Smooth muscle cell (in vitro differentiated cells): ENCODE measurements around the gene AGFG1. TPM values are rescaled to one million over a fixed set of nuclear protein-coding genes. Genes with fewer than 3 reads are reported as not detected.

ENCODE experiments used
- DNase-seq: peaks from one replicate; lab custom pipeline; 2025; ENCODE audit not compliant: unreplicated experiment; lab: John Stamatoyannopoulos, UW
- H2AFZ ChIP-seq: fragments of 200-600 bp; sonication (generic); 2 replicates; pipeline ENCODE4 v1.6.0; 2016; ENCODE audit warnings: antibody characterized with exemption, low read depth, mild to moderate bottlenecking
- H3F3A ChIP-seq: fragments of 200-600 bp; sonication (generic); 2 replicates; pipeline ENCODE4 v1.6.0; 2017; ENCODE audit warnings: antibody characterized with exemption, low read depth
- H3K27ac ChIP-seq: fragments of 200-600 bp; sonication (generic); 2 replicates; pipeline ENCODE4 v1.5.1; 2016; ENCODE audit warnings: low read depth, mild to moderate bottlenecking
- H3K27me3 ChIP-seq: fragments of 200-600 bp; sonication (generic); 2 replicates; pipeline ENCODE4 v1.6.1; 2016; ENCODE audit warnings: low read depth, mild to moderate bottlenecking
- H3K36me3 ChIP-seq: fragments of 200-600 bp; sonication (generic); 2 replicates; pipeline ENCODE4 v1.5.1; 2016; ENCODE audit warnings: low read depth
- H3K4me1 ChIP-seq: fragments of 200-600 bp; sonication (generic); 2 replicates; pipeline ENCODE4 v1.5.1; 2016; ENCODE audit warnings: low read depth
- H3K4me2 ChIP-seq: fragments of 200-600 bp; sonication (generic); 2 replicates; pipeline ENCODE4 v1.6.0; 2016; ENCODE audit warnings: mild to moderate bottlenecking
- H3K4me3 ChIP-seq: fragments of 200-600 bp; sonication (generic); 2 replicates; pipeline ENCODE4 v1.5.1; 2016; ENCODE audit warnings: mild to moderate bottlenecking
- H3K79me2 ChIP-seq: fragments of 200-600 bp; sonication (generic); 2 replicates; pipeline ENCODE4 v1.6.0; 2016; ENCODE audit warnings: low read depth, mild to moderate bottlenecking
- H3K9ac ChIP-seq: fragments of 200-600 bp; sonication (generic); 2 replicates; pipeline ENCODE4 v1.6.0; 2016; ENCODE audit warnings: low read depth
- H3K9me3 ChIP-seq: fragments of 200-600 bp; sonication (generic); replicated peaks from 2 replicates; pipeline ENCODE4 v1.5.1; 2016; ENCODE audit warnings: low read depth
- H4K20me1 ChIP-seq: fragments of 200-600 bp; sonication (generic); 2 replicates; pipeline ENCODE4 v1.6.0; 2016; ENCODE audit warnings: low read depth
- CTCF ChIP-seq: fragments of 200-600 bp; sonication (generic); IDR thresholded peaks from 2 replicates; pipeline ENCODE4 v1.5.1; 2017; ENCODE audit warnings: borderline replicate concordance, mild to moderate bottlenecking, antibody characterized with exemption; ENCODE audit not compliant: insufficient read depth, poor library complexity, severe bottlenecking
- WGBS: methylation state at CpG from one replicate; pipeline ENCODE4 v1.1.7; 2016; ENCODE audit warnings: low lambda C conversion rate; 5-methylcytosine and 5-hydroxymethylcytosine counted together
- polyA plus RNA-seq: library from polyadenylated mRNA; unstranded; fragments of >200 nt; fragmentation: Nextera tagmentation; extraction: Ambion mirVana; gene quantifications from 2 replicates; pipeline ENCODE4 v1.2.1, GENCODE V29; 2016
- total RNA-seq: library from RNA; depleted of rRNA; stranded (reverse); fragments of >200 nt; gene quantifications from 2 replicates; pipeline ENCODE4 v1.2.3, GENCODE V29; 2014

Gene AGFG1
- total and polyA plus RNA-seq, 2 experiments from 2014 or later: 60.5 to 127 TPM

DNA sequence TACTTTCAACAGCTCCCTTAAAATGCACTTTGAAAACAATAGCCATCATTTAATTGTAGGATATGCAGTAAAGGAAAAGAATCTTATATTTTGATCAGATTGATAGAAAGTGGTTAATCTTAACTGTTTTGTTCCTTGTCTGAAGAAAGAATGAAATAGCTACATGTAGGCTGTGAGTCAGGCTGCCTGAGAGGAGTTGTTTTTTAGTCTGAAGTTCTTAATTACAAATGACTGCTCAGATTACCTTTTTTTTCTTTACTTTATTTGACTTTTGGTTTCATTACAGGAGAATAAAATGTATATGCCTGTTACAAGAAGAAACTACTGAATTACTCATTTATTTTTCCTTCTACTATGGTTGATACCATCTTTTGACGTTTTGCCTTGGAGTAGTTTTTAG, 56.8 kb downstream of the AGFG1 start:
- Histone ChIP-seq H4K20me1 (peaks cover 48% of the 10 kb centered on the region), H3F3A (no peaks in the 10 kb centered on the region), H3K4me2 (no peak overlapping the region), H3K9me3 (no peaks in the 10 kb centered on the region), H3K9ac (no peak overlapping the region), H3K4me1 (no peaks in the 10 kb centered on the region), H3K27me3 (no peaks in the 10 kb centered on the region), H3K79me2 (peaks cover 51% of the 10 kb centered on the region), H3K27ac (peak overlapping the region; percentile 5), H3K4me3 (no peak overlapping the region), H3K36me3 (peaks cover 34% of the 10 kb centered on the region), H2AFZ (no peak overlapping the region)
- TF ChIP-seq CTCF: no peak
- DNase-seq: no peak
- 96% methylated on average over 1 of the region's 1 CpG for WGBS

DNA sequence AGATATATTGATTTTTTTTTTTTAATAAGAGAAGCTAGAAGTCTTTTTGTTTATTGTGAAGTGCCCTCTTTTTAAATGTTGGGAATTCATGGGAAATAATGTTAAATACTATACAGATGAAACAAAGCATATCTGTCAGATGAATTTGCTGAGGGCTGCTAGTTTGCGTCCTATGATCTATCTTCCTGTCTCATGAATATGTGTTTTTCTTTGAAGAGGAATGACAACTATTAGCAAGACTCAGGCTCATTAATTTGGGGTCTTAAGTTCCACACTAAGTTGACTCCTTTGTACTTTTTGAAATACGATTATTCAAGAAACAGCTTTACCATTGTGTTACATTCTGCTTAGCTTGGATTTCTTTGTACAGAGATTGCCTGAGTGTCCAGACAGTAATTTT, 57.9 kb downstream of the AGFG1 start:
- H3K4me2 ChIP-seq: no peak overlapping the region
- H3K9me3 ChIP-seq: no peaks in the 10 kb centered on the region
- peaks cover 51% of the 10 kb centered on the region for H3K79me2 ChIP-seq
- no peak overlapping the region for H3K27ac ChIP-seq
- H3F3A ChIP-seq: no peaks in the 10 kb centered on the region
- H3K4me1 ChIP-seq: no peaks in the 10 kb centered on the region
- H4K20me1 ChIP-seq: peaks cover 38% of the 10 kb centered on the region
- no peaks in the 10 kb centered on the region for H3K27me3 ChIP-seq
- TF ChIP-seq CTCF: no peak
- no peak for DNase-seq
- no peak overlapping the region for H3K9ac ChIP-seq
- H3K36me3 ChIP-seq: peaks cover 40% of the 10 kb centered on the region
- no peak overlapping the region for H3K4me3 ChIP-seq
- WGBS: 97% methylated on average over 2 of the region's 2 CpGs
- no peak overlapping the region for H2AFZ ChIP-seq

- H4K20me1 ChIP-seq: peaks cover 6% of the 10 kb centered on the region
- H3K27ac ChIP-seq: no peak overlapping the region
- no peak overlapping the region for H3K4me2 ChIP-seq
- DNase-seq: no peak
- H3K36me3 ChIP-seq: peaks cover 60% of the 10 kb centered on the region
- no peak overlapping the region for H3K4me3 ChIP-seq
- H3K4me1 ChIP-seq: no peaks in the 10 kb centered on the region
- H3K27me3 ChIP-seq: no peaks in the 10 kb centered on the region
- H3F3A ChIP-seq: no peaks in the 10 kb centered on the region
- H2AFZ ChIP-seq: no peak overlapping the region
- no peak for TF ChIP-seq CTCF
- no peak overlapping the region for H3K9ac ChIP-seq
- 96% methylated on average over 3 of the region's 3 CpGs for WGBS
- H3K9me3 ChIP-seq: no peaks in the 10 kb centered on the region
- H3K79me2 ChIP-seq: peaks cover 31% of the 10 kb centered on the region
Observed at GRCh38 chr2:227534714-227535113, 62.8 kb downstream of the AGFG1 start.

GRCh38 chr2:227536445-227536844, 64.5 kb downstream of the AGFG1 start:
- H3K36me3 ChIP-seq: peaks cover 68% of the 10 kb centered on the region
- H3F3A ChIP-seq: no peaks in the 10 kb centered on the region
- H3K27ac ChIP-seq: no peak overlapping the region
- H4K20me1 ChIP-seq: no peaks in the 10 kb centered on the region
- H3K27me3 ChIP-seq: no peaks in the 10 kb centered on the region
- no peak overlapping the region for H3K4me3 ChIP-seq
- no peak overlapping the region for H3K9ac ChIP-seq
- H3K79me2 ChIP-seq: peaks cover 36% of the 10 kb centered on the region
- WGBS: 95% methylated on average over 2 of the region's 2 CpGs
- H3K9me3 ChIP-seq: no peaks in the 10 kb centered on the region
- no peak for TF ChIP-seq CTCF
- no peak overlapping the region for H3K4me2 ChIP-seq
- no peak for DNase-seq
- no peak overlapping the region for H2AFZ ChIP-seq
- H3K4me1 ChIP-seq: no peaks in the 10 kb centered on the region
